WTC11 (cell line): ENCODE measurements around the gene PTPRT. TPM values are rescaled to one million over a fixed set of nuclear protein-coding genes. Genes with fewer than 3 reads are reported as not detected.

Experiments
- ATAC-seq: fragments of 200-7000 bp; cut with Tn5 transposase; 2 replicates; pipeline ENCODE4 v1.10.0; 2021; ENCODE audit warnings: mild to moderate bottlenecking, moderate library complexity
- CTCF ChIA-PET: fragments of 300-600 bp; sonication (Branson Sonifier 250); formaldehyde crosslinking; loops from one replicate; lab custom pipeline; 2021; ENCODE audit warnings: antibody characterized with exemption; lab: Charles Lee
- POLR2A ChIA-PET: fragments of 350-600 bp; sonication (Branson Sonifier 250); formaldehyde crosslinking; loops from one replicate; lab custom pipeline; 2021; ENCODE audit warnings: antibody characterized with exemption; lab: Charles Lee
- DNase-seq: peaks from one replicate; pipeline ENCODE4 v3.0.0; 2021; ENCODE audit warnings: low spot score
- H3K27ac Mint-ChIP-seq: 2 replicates; pipeline ENCODE4 v1.8.0; 2021; ENCODE audit warnings: mixed read lengths
- H3K27me3 Mint-ChIP-seq: 2 replicates; pipeline ENCODE4 v1.8.0; 2021; ENCODE audit warnings: low read depth, mild to moderate bottlenecking, moderate library complexity, mixed read lengths
- H3K36me3 Mint-ChIP-seq: 2 replicates; pipeline ENCODE4 v1.8.0; 2021; ENCODE audit warnings: mixed read lengths
- H3K4me1 Mint-ChIP-seq: 2 replicates; pipeline ENCODE4 v1.8.0; 2022; ENCODE audit warnings: mixed read lengths
- H3K4me3 Mint-ChIP-seq: 2 replicates; pipeline ENCODE4 v1.8.0; 2021; ENCODE audit warnings: mild to moderate bottlenecking, moderate library complexity, mixed read lengths
- H3K9me3 Mint-ChIP-seq: 2 replicates; pipeline ENCODE4 v1.8.0; 2021; ENCODE audit warnings: mixed read lengths
- ATF6 ChIP-seq: sonication (generic); formaldehyde crosslinking; IDR thresholded peaks from 2 replicates; pipeline ENCODE4 v1.8.1; 2023; ENCODE audit warnings: mild to moderate bottlenecking, missing genetic modification reagents
- CREM ChIP-seq: sonication (generic); formaldehyde crosslinking; IDR thresholded peaks from 2 replicates; pipeline ENCODE4 v1.8.1; 2022; ENCODE audit warnings: mild to moderate bottlenecking, missing genetic modification reagents, moderate library complexity
- GABPB1 ChIP-seq: sonication (generic); formaldehyde crosslinking; IDR thresholded peaks from 2 replicates; pipeline ENCODE4 v1.8.1; 2023; ENCODE audit warnings: mild to moderate bottlenecking, missing genetic modification reagents
- IRF2 ChIP-seq: sonication (generic); formaldehyde crosslinking; IDR thresholded peaks from 2 replicates; pipeline ENCODE4 v1.8.0; 2022; ENCODE audit warnings: low read depth, missing genetic modification reagents, borderline replicate concordance
- MYBL2 ChIP-seq: sonication (generic); formaldehyde crosslinking; IDR thresholded peaks from 2 replicates; pipeline ENCODE4 v1.8.1; 2023; ENCODE audit warnings: mild to moderate bottlenecking, moderate library complexity, missing genetic modification reagents
- ZNF232 ChIP-seq: sonication (generic); formaldehyde crosslinking; IDR thresholded peaks from 2 replicates; pipeline ENCODE4 v1.8.0; 2022; ENCODE audit warnings: mild to moderate bottlenecking, missing genetic modification reagents
- ZNF263 ChIP-seq: sonication (generic); formaldehyde crosslinking; IDR thresholded peaks from 2 replicates; pipeline ENCODE4 v1.8.1; 2022; ENCODE audit warnings: low read depth, mild to moderate bottlenecking, moderate library complexity, missing genetic modification reagents
- ZNF423 ChIP-seq: fragments of 250-450 bp; sonication (Bioruptor Pico); IDR thresholded peaks from 2 replicates; pipeline ENCODE4 v2.1.2; 2022; ENCODE audit warnings: mild to moderate bottlenecking, moderate library complexity
- total RNA-seq: library from RNA; stranded (reverse); gene quantifications from 3 replicates; pipeline ENCODE4 v1.2.3, GENCODE V29; 2021
- TF ChIP-seq, protein P1 (sequence below): sonication (generic); formaldehyde crosslinking; IDR thresholded peaks from 2 replicates; pipeline ENCODE4 v1.8.0; 2022; ENCODE audit warnings: missing genetic modification reagents
- TF ChIP-seq, protein P2 (sequence below): sonication (generic); formaldehyde crosslinking; IDR thresholded peaks from 2 replicates; pipeline ENCODE4 v1.8.1; 2023; ENCODE audit warnings: mild to moderate bottlenecking, missing genetic modification reagents, borderline replicate concordance
- TF ChIP-seq, protein P3 (sequence below): sonication (generic); formaldehyde crosslinking; conservative IDR thresholded peaks from 2 replicates; pipeline ENCODE4 v1.8.1; 2023; ENCODE audit warnings: mild to moderate bottlenecking, low read depth, missing genetic modification reagents, moderate library complexity

The PTPRT gene
- total RNA-seq, 1 experiment from 2014 or later = 1.1 TPM

DNA sequence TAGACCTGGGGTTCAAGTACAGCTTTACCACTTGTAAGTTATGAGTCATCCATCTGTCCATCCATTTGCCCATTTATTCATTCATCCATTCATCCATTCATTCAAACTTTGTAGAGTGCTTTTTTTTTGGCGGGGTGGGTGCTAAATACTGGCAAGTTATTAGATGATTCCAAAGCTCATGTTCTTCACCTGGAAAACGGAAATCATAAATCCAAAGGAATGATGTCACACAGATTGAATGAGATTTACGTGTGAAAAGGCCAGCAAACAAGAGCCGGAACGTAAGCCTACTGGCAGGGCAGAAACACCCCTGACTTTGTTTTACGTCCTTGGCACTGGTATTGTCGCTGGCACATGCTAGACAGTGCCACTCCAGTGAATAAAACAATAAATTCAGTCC is 1090.6 kb downstream of the PTPRT start (continued):
- TF ChIP-seq, protein P1, sequence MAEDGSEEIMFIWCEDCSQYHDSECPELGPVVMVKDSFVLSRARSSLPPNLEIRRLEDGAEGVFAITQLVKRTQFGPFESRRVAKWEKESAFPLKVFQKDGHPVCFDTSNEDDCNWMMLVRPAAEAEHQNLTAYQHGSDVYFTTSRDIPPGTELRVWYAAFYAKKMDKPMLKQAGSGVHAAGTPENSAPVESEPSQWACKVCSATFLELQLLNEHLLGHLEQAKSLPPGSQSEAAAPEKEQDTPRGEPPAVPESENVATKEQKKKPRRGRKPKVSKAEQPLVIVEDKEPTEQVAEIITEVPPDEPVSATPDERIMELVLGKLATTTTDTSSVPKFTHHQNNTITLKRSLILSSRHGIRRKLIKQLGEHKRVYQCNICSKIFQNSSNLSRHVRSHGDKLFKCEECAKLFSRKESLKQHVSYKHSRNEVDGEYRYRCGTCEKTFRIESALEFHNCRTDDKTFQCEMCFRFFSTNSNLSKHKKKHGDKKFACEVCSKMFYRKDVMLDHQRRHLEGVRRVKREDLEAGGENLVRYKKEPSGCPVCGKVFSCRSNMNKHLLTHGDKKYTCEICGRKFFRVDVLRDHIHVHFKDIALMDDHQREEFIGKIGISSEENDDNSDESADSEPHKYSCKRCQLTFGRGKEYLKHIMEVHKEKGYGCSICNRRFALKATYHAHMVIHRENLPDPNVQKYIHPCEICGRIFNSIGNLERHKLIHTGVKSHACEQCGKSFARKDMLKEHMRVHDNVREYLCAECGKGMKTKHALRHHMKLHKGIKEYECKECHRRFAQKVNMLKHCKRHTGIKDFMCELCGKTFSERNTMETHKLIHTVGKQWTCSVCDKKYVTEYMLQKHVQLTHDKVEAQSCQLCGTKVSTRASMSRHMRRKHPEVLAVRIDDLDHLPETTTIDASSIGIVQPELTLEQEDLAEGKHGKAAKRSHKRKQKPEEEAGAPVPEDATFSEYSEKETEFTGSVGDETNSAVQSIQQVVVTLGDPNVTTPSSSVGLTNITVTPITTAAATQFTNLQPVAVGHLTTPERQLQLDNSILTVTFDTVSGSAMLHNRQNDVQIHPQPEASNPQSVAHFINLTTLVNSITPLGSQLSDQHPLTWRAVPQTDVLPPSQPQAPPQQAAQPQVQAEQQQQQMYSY (CRISPR knock-in tag) = no peak
- TF ChIP-seq, protein P2, sequence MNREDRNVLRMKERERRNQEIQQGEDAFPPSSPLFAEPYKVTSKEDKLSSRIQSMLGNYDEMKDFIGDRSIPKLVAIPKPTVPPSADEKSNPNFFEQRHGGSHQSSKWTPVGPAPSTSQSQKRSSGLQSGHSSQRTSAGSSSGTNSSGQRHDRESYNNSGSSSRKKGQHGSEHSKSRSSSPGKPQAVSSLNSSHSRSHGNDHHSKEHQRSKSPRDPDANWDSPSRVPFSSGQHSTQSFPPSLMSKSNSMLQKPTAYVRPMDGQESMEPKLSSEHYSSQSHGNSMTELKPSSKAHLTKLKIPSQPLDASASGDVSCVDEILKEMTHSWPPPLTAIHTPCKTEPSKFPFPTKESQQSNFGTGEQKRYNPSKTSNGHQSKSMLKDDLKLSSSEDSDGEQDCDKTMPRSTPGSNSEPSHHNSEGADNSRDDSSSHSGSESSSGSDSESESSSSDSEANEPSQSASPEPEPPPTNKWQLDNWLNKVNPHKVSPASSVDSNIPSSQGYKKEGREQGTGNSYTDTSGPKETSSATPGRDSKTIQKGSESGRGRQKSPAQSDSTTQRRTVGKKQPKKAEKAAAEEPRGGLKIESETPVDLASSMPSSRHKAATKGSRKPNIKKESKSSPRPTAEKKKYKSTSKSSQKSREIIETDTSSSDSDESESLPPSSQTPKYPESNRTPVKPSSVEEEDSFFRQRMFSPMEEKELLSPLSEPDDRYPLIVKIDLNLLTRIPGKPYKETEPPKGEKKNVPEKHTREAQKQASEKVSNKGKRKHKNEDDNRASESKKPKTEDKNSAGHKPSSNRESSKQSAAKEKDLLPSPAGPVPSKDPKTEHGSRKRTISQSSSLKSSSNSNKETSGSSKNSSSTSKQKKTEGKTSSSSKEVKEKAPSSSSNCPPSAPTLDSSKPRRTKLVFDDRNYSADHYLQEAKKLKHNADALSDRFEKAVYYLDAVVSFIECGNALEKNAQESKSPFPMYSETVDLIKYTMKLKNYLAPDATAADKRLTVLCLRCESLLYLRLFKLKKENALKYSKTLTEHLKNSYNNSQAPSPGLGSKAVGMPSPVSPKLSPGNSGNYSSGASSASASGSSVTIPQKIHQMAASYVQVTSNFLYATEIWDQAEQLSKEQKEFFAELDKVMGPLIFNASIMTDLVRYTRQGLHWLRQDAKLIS (CRISPR knock-in tag) = no peak
- TF ChIP-seq ATF6 (CRISPR knock-in tag) (no peak), GABPB1 (no peak), ZNF263 (CRISPR knock-in tag) (no peak), IRF2 (CRISPR knock-in tag) (no peak), ZNF232 (no peak), CREM (CRISPR knock-in tag) (no peak)

GRCh38 chr20:42098418-42098817 is 1091.3 kb downstream of the PTPRT start:
- no peaks in the 10 kb centered on the region for H3K9me3 Mint-ChIP-seq
- H3K4me3 Mint-ChIP-seq = no peak overlapping the region
- TF ChIP-seq GABPB1 (no peak), ZNF423 (CRISPR knock-in tag) (no peak)
- H3K4me1 Mint-ChIP-seq = peaks cover 4% of the 10 kb centered on the region
- DNase-seq (no peak), ATAC-seq (no peak)
- POLR2A ChIA-PET = no interaction called here
- no peaks in the 10 kb centered on the region for H3K36me3 Mint-ChIP-seq
- H3K27me3 Mint-ChIP-seq = no peaks in the 10 kb centered on the region
- H3K27ac Mint-ChIP-seq = no peak overlapping the region
- CTCF ChIA-PET = no interaction called here

DNA sequence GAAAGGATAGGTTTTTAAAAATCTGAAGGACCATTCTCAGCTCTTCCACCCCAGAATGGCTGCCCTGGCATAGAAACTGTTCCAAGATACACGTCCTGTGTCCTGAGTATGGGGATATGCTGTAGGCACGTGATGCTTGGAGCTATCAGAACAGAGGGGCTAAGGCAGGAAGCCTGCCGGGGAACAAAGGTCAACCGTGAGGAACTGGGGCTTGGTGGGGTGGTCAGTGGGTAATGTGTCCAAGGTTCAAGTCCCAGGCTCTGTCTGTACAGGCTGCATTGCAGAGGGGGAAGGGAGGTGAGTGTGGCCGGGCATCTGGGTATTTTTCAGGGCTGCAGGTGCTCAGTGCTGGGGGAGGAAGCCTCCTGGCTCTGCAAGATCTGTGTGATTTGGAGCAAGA is 1092.0 kb downstream of the PTPRT start:
- CTCF ChIA-PET = no interaction called here
- no peaks in the 10 kb centered on the region for H3K9me3 Mint-ChIP-seq
- no peak overlapping the region for H3K27ac Mint-ChIP-seq

More for the DNA sequence above, 1092.0 kb downstream of the PTPRT start:
- POLR2A ChIA-PET = no interaction called here
- Mint-ChIP-seq H3K4me1 (peaks cover 4% of the 10 kb centered on the region), H3K36me3 (no peaks in the 10 kb centered on the region), H3K27me3 (no peaks in the 10 kb centered on the region), H3K4me3 (no peak overlapping the region)
- DNase-seq (no peak), ATAC-seq (no peak)
- TF ChIP-seq, protein P3, sequence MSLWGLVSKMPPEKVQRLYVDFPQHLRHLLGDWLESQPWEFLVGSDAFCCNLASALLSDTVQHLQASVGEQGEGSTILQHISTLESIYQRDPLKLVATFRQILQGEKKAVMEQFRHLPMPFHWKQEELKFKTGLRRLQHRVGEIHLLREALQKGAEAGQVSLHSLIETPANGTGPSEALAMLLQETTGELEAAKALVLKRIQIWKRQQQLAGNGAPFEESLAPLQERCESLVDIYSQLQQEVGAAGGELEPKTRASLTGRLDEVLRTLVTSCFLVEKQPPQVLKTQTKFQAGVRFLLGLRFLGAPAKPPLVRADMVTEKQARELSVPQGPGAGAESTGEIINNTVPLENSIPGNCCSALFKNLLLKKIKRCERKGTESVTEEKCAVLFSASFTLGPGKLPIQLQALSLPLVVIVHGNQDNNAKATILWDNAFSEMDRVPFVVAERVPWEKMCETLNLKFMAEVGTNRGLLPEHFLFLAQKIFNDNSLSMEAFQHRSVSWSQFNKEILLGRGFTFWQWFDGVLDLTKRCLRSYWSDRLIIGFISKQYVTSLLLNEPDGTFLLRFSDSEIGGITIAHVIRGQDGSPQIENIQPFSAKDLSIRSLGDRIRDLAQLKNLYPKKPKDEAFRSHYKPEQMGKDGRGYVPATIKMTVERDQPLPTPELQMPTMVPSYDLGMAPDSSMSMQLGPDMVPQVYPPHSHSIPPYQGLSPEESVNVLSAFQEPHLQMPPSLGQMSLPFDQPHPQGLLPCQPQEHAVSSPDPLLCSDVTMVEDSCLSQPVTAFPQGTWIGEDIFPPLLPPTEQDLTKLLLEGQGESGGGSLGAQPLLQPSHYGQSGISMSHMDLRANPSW (CRISPR knock-in tag) = no peak
- TF ChIP-seq ZNF232 (no peak), MYBL2 (CRISPR knock-in tag) (no peak), ZNF423 (CRISPR knock-in tag) (no peak)
